ENCODE results near the gene DMXL1.

DMXL1 gene

DNA sequence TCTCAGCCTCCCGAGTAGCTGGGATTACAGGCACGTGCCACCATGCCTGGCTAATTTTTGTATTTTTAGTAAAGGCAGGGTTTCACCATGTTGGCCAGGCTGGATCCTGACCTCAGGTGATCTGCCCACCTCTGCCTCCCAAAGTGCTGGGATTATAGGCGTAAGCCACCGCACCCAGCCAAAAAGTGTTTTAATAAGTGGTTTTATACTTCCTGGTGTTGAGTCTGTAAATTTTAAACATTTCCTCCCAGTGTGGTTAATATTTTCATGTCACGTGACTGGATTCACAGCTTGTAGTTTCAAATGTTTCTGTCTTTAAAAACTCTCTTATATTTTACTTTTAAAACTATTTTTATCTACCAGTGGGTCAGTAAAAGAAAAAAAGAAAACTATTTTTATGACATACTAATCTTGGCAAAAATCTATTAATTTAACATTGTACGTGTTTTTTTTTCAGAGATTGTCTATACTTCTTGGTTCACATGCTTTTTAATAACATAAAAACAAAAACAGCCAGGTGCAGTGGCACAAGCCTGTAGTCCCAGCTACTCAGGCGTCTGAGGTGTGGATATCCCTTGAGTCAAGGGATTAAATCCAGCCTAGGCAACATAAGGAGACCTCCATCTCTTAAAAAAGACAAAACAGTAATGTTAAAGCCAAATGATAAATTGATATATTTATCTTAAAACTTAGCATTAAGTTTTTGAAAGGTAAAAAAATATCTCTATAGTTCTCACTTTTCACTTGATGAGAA, 117.1 kb downstream of the DMXL1 start:
- no peaks in the 10 kb centered on the region for H3K9me3 ChIP-seq (ENCODE audit: control insufficient read depth, low read length)
- no peaks in the 10 kb centered on the region for H3K27me3 ChIP-seq (ENCODE audit: control insufficient read depth, insufficient read depth, low read length)
- H3K4me1 ChIP-seq (ENCODE audit: control insufficient read depth, insufficient read depth, low read length) = no peaks in the 10 kb centered on the region
- H3K4me3 ChIP-seq (ENCODE audit: low read length) = no peak overlapping the region
- no peaks in the 10 kb centered on the region for H3K36me3 ChIP-seq (ENCODE audit: control insufficient read depth, insufficient read depth, low read length)
- H3K9ac ChIP-seq (ENCODE audit: low read length) = no peak overlapping the region

DNA sequence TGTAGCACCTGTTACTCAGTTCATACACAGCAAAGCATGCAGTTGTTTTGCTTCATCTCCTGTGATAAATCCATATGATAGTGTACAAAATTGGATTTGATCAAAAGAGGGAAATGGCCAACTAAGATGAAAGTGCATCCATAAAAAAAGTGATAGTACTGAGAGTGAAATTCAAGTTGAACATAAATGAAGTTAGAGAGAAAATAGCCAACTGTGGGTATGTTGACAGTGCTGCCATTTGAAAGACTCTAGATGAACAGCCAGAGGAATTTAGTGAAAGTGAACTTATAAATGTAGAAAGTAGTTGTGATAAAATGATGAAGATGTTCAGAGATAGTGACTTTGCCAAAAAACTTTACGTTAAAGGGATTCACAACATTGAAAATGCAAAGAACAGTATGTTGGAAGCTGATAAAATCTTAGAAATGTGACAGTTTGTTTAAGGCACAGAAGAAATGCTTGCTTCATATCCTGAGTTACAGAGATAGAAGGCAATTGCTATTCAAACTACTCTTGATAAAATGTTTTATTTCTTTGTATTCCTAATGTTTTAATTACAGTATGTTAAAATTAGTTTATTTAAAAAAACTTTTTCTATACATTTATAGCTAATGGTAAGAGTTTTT, 119.7 kb downstream of the DMXL1 start:
- no peak overlapping the region for H3K4me3 ChIP-seq (ENCODE audit: low read length)
- H3K9ac ChIP-seq (ENCODE audit: low read length) = no peak overlapping the region
- no peaks in the 10 kb centered on the region for H3K4me1 ChIP-seq (ENCODE audit: control insufficient read depth, insufficient read depth, low read length)
- no peaks in the 10 kb centered on the region for H3K36me3 ChIP-seq (ENCODE audit: control insufficient read depth, insufficient read depth, low read length)
- no peaks in the 10 kb centered on the region for H3K27me3 ChIP-seq (ENCODE audit: control insufficient read depth, insufficient read depth, low read length)
- H3K9me3 ChIP-seq (ENCODE audit: control insufficient read depth, low read length) = no peaks in the 10 kb centered on the region

DNA sequence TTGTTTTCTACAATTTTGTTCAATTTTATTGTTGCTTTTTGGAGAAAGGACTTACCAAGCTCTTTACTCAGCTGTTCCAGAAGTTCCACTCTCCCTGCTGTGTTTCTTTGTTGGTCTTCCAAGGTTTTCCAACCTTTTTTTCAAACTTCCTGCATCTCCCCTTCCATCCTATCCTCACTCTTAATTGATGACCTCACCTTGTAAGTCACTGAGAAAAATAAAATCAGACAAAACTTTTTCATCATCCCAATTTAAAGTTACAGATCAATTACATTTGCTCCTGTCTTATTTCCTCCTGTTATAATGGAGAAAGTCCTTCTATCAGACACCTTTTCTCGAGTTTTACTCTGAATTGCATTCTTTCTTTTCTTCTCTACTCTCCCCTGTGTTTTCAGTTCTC, 121.1 kb downstream of the DMXL1 start:
- no peaks in the 10 kb centered on the region for H3K9me3 ChIP-seq (ENCODE audit: control insufficient read depth, low read length)
- H3K4me3 ChIP-seq (ENCODE audit: low read length) = no peak overlapping the region
- H3K36me3 ChIP-seq (ENCODE audit: control insufficient read depth, insufficient read depth, low read length) = no peaks in the 10 kb centered on the region
- no peak overlapping the region for H3K9ac ChIP-seq (ENCODE audit: low read length)
- H3K27me3 ChIP-seq (ENCODE audit: control insufficient read depth, insufficient read depth, low read length) = no peaks in the 10 kb centered on the region
- no peaks in the 10 kb centered on the region for H3K4me1 ChIP-seq (ENCODE audit: control insufficient read depth, insufficient read depth, low read length)

DNA sequence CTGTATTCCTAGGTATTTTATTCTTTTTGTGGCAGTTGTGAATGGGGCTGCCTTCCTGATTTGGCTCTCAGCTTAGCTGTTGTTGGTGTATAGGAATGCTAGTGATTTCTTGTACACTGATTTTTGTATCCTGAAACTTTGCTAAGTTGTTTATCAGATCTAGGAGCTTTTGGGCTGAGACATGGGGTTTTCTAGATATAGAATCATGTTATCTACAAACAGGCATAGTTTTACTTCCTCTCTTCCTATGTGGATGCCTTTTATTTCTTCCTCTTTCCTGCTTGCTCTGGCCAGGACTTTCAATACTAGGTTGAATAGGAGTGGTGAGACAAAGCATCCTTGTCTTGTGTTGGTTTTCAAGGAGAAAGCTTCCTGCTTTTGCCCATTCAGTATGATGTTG, 129.9 kb downstream of the DMXL1 start:
- no peak overlapping the region for H3K9ac ChIP-seq (ENCODE audit: low read length)
- H3K27me3 ChIP-seq (ENCODE audit: control insufficient read depth, insufficient read depth, low read length) = no peaks in the 10 kb centered on the region
- H3K9me3 ChIP-seq (ENCODE audit: control insufficient read depth, low read length) = no peaks in the 10 kb centered on the region
- no peaks in the 10 kb centered on the region for H3K4me1 ChIP-seq (ENCODE audit: control insufficient read depth, insufficient read depth, low read length)
- no peak overlapping the region for H3K4me3 ChIP-seq (ENCODE audit: low read length)
- H3K36me3 ChIP-seq (ENCODE audit: control insufficient read depth, insufficient read depth, low read length) = no peaks in the 10 kb centered on the region

DNA sequence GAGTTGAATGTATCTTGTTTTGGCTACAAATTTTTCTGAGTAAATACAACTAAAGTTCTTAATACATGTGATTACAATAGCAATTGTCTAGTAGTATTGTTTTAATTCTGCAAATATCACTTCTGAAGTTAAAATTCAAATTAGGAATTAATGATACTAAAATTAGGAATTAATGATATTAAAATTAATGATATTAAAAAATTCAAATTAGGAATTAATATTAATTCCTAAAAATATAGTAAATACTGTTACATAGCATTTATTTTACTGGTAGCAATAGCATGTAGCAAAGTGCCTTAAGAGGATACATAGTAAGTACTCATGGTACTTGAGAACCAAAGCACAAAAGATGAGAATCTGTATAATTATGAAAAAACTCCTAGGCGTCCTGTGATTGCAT, 136.2 kb downstream of the DMXL1 start:
- Histone ChIP-seq H3K4me1 (ENCODE audit: control insufficient read depth, insufficient read depth, low read length) (no peaks in the 10 kb centered on the region), H3K9me3 (ENCODE audit: control insufficient read depth, low read length) (no peaks in the 10 kb centered on the region), H3K9ac (ENCODE audit: low read length) (no peak overlapping the region), H3K36me3 (ENCODE audit: control insufficient read depth, insufficient read depth, low read length) (no peaks in the 10 kb centered on the region), H3K4me3 (ENCODE audit: low read length) (no peak overlapping the region), H3K27me3 (ENCODE audit: control insufficient read depth, insufficient read depth, low read length) (no peaks in the 10 kb centered on the region)

DNA sequence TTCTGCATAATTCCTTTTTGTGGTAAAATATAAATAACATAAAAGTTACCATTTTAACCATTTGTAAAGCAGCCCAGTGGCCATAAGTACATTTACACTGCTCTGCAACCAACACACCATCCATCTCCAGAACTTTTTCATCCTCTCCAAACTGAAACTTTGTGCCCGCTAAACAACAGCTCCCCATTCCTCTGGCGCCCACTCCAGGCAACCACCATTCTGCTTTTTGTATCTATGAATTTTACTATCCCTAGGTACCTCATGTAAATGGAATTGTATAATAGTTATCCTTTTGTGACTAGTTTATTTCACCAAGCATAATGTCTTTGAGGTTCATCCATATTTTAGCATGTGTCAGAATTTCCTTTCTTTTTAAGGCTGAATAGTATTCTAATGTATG, 141.1 kb downstream of the DMXL1 start:
- no peaks in the 10 kb centered on the region for H3K4me1 ChIP-seq (ENCODE audit: control insufficient read depth, insufficient read depth, low read length)
- H3K9me3 ChIP-seq (ENCODE audit: control insufficient read depth, low read length) = no peaks in the 10 kb centered on the region
- H3K4me3 ChIP-seq (ENCODE audit: low read length) = no peak overlapping the region
- no peaks in the 10 kb centered on the region for H3K27me3 ChIP-seq (ENCODE audit: control insufficient read depth, insufficient read depth, low read length)
- H3K36me3 ChIP-seq (ENCODE audit: control insufficient read depth, insufficient read depth, low read length) = no peaks in the 10 kb centered on the region
- no peak overlapping the region for H3K9ac ChIP-seq (ENCODE audit: low read length)

DNA sequence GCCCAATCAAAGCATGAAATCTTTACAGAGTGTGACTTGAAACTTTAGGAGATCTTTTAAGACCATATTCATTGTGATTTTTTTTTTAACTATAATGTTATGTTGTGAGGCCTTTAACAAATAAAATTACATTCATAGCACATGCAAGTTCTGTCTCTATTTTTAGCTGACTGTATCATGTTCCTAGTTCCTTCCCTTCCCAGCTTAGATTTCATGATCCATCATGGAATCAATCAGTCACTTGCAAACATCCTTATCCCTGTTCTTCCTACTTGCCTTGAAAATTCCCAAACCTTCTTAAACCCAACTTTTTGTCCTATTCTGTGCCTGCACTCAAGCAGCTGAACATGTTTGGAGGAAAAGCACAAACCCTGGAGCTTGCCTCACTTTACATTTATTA, 141.8 kb downstream of the DMXL1 start:
- H3K9me3 ChIP-seq (ENCODE audit: control insufficient read depth, low read length) = no peaks in the 10 kb centered on the region
- H3K4me1 ChIP-seq (ENCODE audit: control insufficient read depth, insufficient read depth, low read length) = no peaks in the 10 kb centered on the region
- no peaks in the 10 kb centered on the region for H3K36me3 ChIP-seq (ENCODE audit: control insufficient read depth, insufficient read depth, low read length)
- H3K4me3 ChIP-seq (ENCODE audit: low read length) = no peak overlapping the region
- H3K9ac ChIP-seq (ENCODE audit: low read length) = no peak overlapping the region
- no peaks in the 10 kb centered on the region for H3K27me3 ChIP-seq (ENCODE audit: control insufficient read depth, insufficient read depth, low read length)

DNA sequence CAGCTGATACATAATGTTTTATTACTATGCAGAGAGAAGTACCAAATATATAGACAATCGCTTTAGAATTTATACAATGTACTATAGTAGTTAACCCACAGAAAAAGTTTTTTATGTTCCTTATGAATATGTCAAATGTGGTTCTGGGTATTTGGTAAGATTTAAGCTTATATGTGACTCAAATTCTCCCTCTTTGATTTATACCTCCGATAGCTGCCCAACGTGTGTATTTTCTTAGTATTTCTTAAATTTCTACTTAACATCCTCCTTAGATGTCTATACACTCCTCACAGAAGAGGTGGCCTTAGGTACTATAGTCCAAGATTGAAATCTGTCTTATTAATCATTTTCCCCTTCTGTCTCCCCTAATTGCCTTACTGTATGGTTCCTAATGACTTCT, 146.3 kb downstream of the DMXL1 start:
- no peak overlapping the region for H3K9ac ChIP-seq (ENCODE audit: low read length)
- H3K36me3 ChIP-seq (ENCODE audit: control insufficient read depth, insufficient read depth, low read length) = no peaks in the 10 kb centered on the region
- H3K4me3 ChIP-seq (ENCODE audit: low read length) = no peak overlapping the region
- H3K4me1 ChIP-seq (ENCODE audit: control insufficient read depth, insufficient read depth, low read length) = no peaks in the 10 kb centered on the region
- H3K9me3 ChIP-seq (ENCODE audit: control insufficient read depth, low read length) = no peaks in the 10 kb centered on the region
- H3K27me3 ChIP-seq (ENCODE audit: control insufficient read depth, insufficient read depth, low read length) = no peaks in the 10 kb centered on the region

DNA sequence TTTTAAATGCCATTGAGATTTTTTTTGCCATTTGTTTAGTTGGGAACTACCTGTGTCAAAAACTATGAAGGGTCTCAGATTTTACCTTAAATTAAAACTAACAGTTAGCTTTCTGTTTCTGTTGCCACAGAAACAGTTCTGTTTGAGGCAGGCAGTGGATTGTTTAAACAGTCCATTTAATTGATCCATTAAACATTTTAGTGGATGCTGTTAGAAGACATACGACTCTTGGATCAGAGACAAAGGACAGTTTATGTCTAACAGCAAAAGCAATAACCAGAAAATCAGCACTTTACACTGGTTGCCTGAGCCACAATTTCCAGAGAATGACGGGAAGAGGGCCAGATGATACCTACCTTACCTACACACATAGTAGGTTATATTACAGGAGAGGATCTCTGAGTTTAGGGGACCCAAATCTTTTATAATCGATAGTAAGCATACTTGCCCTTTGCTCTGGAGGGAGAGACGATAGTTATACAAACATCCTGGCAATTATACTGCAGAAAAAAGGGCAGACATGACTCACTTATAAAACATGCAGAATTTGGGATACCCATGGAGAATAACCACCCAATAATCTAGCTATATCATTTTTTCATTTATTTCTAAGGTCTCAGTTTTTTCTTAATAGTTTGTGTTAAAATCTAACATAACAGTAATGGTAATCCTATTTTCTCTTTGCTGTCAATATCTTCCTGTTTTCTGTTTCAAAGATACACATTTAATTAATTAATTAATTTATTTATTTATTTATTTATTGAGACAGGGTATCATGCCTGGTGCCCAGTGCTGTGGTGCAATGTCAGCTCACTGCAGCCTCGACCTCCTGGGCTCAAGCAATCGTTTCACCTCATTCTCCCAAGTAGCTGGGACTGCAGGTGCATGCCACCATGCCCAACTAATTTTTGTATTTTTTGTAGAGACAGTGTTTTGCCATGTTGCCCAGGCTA, 148.2 kb downstream of the DMXL1 start:
- H3K36me3 ChIP-seq (ENCODE audit: control insufficient read depth, insufficient read depth, low read length) = no peaks in the 10 kb centered on the region
- no peak overlapping the region for H3K9ac ChIP-seq (ENCODE audit: low read length)
- H3K9me3 ChIP-seq (ENCODE audit: control insufficient read depth, low read length) = no peaks in the 10 kb centered on the region
- H3K4me3 ChIP-seq (ENCODE audit: low read length) = no peak overlapping the region
- no peaks in the 10 kb centered on the region for H3K27me3 ChIP-seq (ENCODE audit: control insufficient read depth, insufficient read depth, low read length)
- no peaks in the 10 kb centered on the region for H3K4me1 ChIP-seq (ENCODE audit: control insufficient read depth, insufficient read depth, low read length)

DNA sequence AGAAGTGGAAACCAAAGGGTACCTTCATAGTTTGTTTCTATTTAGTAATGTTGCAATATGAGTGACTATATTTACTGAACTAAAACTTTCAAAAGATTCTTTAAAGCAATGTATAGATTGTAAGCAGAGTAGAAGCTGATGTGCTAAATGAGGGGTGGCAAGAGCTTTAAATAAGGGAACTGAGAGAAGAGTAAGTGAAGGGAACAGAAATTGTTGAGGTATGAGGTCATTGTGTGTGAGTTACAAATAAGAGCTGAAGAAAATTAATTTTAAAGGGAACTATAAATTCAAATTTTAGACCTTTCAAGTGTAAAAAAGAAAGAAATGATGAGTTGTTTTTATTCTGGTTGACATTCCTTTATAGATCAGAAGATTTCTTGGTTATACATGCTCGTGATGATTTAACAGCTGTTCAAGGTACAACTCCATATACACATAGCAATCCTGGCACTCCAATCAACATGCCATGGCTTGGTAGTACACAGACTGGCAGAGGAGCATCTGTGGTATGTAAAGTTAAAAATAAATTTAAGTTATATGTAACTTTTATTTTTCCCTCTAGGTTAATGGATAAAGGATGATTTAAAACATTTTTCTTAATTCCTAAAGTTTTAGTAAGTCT, 149.8 kb downstream of the DMXL1 start:
- H3K27me3 ChIP-seq (ENCODE audit: control insufficient read depth, insufficient read depth, low read length) = no peaks in the 10 kb centered on the region
- no peak overlapping the region for H3K4me3 ChIP-seq (ENCODE audit: low read length)
- H3K9ac ChIP-seq (ENCODE audit: low read length) = no peak overlapping the region
- H3K9me3 ChIP-seq (ENCODE audit: control insufficient read depth, low read length) = no peaks in the 10 kb centered on the region
- H3K4me1 ChIP-seq (ENCODE audit: control insufficient read depth, insufficient read depth, low read length) = no peaks in the 10 kb centered on the region
- H3K36me3 ChIP-seq (ENCODE audit: control insufficient read depth, insufficient read depth, low read length) = no peaks in the 10 kb centered on the region

DNA sequence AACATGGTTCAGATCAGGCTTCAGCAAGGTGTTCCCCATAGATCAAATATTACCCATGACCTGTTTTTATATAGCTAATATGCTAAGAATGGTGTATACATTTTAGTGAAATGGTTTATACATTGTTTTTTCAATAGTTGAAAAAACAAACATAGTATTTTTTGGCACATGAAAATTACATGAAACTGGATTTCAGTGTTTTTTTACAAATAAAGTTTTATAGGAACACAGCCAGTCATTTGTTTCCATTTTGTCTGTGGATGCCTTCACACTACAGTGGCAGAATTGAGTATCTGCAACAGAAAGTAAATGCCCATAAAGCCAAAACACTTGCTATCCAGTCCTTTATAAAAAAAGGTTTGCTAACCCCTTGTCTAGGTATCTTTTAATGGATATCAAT, 150.4 kb downstream of the DMXL1 start:
- Histone ChIP-seq H3K4me3 (ENCODE audit: low read length) (no peak overlapping the region), H3K36me3 (ENCODE audit: control insufficient read depth, insufficient read depth, low read length) (no peaks in the 10 kb centered on the region), H3K9ac (ENCODE audit: low read length) (no peak overlapping the region), H3K27me3 (ENCODE audit: control insufficient read depth, insufficient read depth, low read length) (no peaks in the 10 kb centered on the region), H3K4me1 (ENCODE audit: control insufficient read depth, insufficient read depth, low read length) (no peaks in the 10 kb centered on the region), H3K9me3 (ENCODE audit: control insufficient read depth, low read length) (no peaks in the 10 kb centered on the region)

DNA sequence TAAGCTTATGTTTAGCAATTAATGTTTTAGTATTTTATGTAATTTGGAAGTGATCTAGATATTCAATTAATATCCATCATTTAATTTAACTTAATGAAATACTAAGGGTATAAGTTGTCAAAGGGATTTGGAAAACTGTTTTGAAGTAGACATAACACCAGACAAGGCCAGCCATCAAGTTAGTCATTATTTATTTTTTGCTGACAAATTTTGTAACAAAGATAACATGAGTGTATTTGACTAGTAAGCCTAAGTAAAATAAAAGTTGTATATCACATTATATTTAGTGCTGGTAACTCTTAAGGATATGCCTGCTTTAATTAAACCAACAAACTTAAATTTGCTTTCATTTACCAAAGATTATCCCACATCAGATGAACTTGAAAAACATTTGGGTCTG, 159.1 kb downstream of the DMXL1 start:
- H3K4me3 ChIP-seq (ENCODE audit: low read length) = no peak overlapping the region
- no peaks in the 10 kb centered on the region for H3K36me3 ChIP-seq (ENCODE audit: control insufficient read depth, insufficient read depth, low read length)
- H3K27me3 ChIP-seq (ENCODE audit: control insufficient read depth, insufficient read depth, low read length) = no peaks in the 10 kb centered on the region
- no peak overlapping the region for H3K9ac ChIP-seq (ENCODE audit: low read length)
- H3K9me3 ChIP-seq (ENCODE audit: control insufficient read depth, low read length) = no peaks in the 10 kb centered on the region
- H3K4me1 ChIP-seq (ENCODE audit: control insufficient read depth, insufficient read depth, low read length) = no peaks in the 10 kb centered on the region
